ENCODE measurements around the gene HBEGF.

HBEGF gene

GRCh38 chr5:140293091-140293848 lies 53.1 kb downstream of the HBEGF start:
- H3K4me3 ChIP-seq (ENCODE audit: low read depth, low read length): no peak overlapping the region
- DNase-seq (ENCODE audit: low read depth): no peak
- TF ChIP-seq CTCF (IDR thresholded peaks at IDR 0.05; ENCODE audit: insufficient read depth, low read depth, low read length, missing control alignments): no peak

- no peak for DNase-seq (ENCODE audit: low read depth)
- TF ChIP-seq CTCF (IDR thresholded peaks at IDR 0.05; ENCODE audit: insufficient read depth, low read depth, low read length, missing control alignments): no peak
- no peak overlapping the region for H3K4me3 ChIP-seq (ENCODE audit: low read depth, low read length)
Observed at GRCh38 chr5:140292212-140293036, 54.0 kb downstream of the HBEGF start.

- TF ChIP-seq CTCF (IDR thresholded peaks at IDR 0.05; ENCODE audit: insufficient read depth, low read depth, low read length, missing control alignments): no peak
- no peak overlapping the region for H3K4me3 ChIP-seq (ENCODE audit: low read depth, low read length)
- DNase-seq (ENCODE audit: low read depth): no peak
Observed at GRCh38 chr5:140287801-140288521, 58.4 kb downstream of the HBEGF start.

- TF ChIP-seq CTCF (IDR thresholded peaks at IDR 0.05; ENCODE audit: insufficient read depth, low read depth, low read length, missing control alignments): no peak
- no peak for DNase-seq (ENCODE audit: low read depth)
- H3K4me3 ChIP-seq (ENCODE audit: low read depth, low read length): no peak overlapping the region
Observed at GRCh38 chr5:140286424-140286823, 60.0 kb downstream of the HBEGF start.

DNA sequence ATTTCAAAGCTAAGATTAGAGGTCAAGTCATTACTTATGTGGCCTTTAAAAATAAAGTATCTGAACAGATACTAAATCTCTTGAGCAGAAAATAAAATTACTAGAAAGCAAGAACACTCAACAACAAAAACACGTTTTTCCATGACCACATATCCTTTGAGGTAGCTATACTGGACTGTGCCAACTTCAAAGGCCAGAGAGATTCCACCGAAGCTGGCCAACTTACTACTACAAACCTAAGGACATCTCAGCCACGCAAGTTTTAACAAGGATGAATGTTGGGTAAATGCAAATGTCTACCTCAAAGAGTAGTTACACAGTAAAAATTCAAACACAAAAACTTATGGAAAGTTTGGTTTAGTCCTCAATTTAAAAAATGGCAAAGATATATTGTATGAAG lies 62.4 kb downstream of the HBEGF start:
- H3K4me3 ChIP-seq (ENCODE audit: low read depth, low read length): no peak overlapping the region
- TF ChIP-seq CTCF (IDR thresholded peaks at IDR 0.05; ENCODE audit: insufficient read depth, low read depth, low read length, missing control alignments): no peak
- no peak for DNase-seq (ENCODE audit: low read depth)
